ENCODE results near the gene NHLRC1.

NHLRC1 gene

GRCh38 chr6:18135171-18135570, 12.7 kb upstream of the NHLRC1 start:
- Histone ChIP-seq H3K9me2 (ENCODE audit: low read depth, low read length) (no peaks in the 10 kb centered on the region), H2AFZ (ENCODE audit: low read length) (no peak overlapping the region), H3K36me3 (ENCODE audit: insufficient read depth, low read length) (peaks cover 31% of the 10 kb centered on the region), H3K79me2 (ENCODE audit: insufficient read depth, low read length) (no peaks in the 10 kb centered on the region), H4K20me1 (ENCODE audit: insufficient read depth, low read length) (no peaks in the 10 kb centered on the region), H3K4me2 (ENCODE audit: low read length) (no peak overlapping the region), H3K4me1 (ENCODE audit: insufficient read depth, low read length, severe bottlenecking) (no peaks in the 10 kb centered on the region), H3K27me3 (ENCODE audit: insufficient read depth, low read length) (no peaks in the 10 kb centered on the region), H3K9me3 (ENCODE audit: low read length) (no peaks in the 10 kb centered on the region), H3F3A (ENCODE audit: insufficient read depth, low read length) (no peaks in the 10 kb centered on the region), H3K4me3 (ENCODE audit: low read depth, low read length, poor library complexity, severe bottlenecking) (no peak overlapping the region), H3K9ac (ENCODE audit: low read length) (no peak overlapping the region), H3K27ac (ENCODE audit: low read depth, low read length, poor library complexity, severe bottlenecking) (no peak overlapping the region)
- TF ChIP-seq, protein P1, sequence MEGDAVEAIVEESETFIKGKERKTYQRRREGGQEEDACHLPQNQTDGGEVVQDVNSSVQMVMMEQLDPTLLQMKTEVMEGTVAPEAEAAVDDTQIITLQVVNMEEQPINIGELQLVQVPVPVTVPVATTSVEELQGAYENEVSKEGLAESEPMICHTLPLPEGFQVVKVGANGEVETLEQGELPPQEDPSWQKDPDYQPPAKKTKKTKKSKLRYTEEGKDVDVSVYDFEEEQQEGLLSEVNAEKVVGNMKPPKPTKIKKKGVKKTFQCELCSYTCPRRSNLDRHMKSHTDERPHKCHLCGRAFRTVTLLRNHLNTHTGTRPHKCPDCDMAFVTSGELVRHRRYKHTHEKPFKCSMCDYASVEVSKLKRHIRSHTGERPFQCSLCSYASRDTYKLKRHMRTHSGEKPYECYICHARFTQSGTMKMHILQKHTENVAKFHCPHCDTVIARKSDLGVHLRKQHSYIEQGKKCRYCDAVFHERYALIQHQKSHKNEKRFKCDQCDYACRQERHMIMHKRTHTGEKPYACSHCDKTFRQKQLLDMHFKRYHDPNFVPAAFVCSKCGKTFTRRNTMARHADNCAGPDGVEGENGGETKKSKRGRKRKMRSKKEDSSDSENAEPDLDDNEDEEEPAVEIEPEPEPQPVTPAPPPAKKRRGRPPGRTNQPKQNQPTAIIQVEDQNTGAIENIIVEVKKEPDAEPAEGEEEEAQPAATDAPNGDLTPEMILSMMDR (IDR thresholded peaks at IDR 0.05; ENCODE audit: low read length): no peak
- no peak for TF ChIP-seq EZH2 (IDR thresholded peaks at IDR 0.05; ENCODE audit: borderline replicate concordance, low read length)

- no peaks in the 10 kb centered on the region for H3K27me3 ChIP-seq (ENCODE audit: insufficient read depth, low read length)
Observed at GRCh38 chr6:18132346-18132745, 9.9 kb upstream of the NHLRC1 start.

DNA sequence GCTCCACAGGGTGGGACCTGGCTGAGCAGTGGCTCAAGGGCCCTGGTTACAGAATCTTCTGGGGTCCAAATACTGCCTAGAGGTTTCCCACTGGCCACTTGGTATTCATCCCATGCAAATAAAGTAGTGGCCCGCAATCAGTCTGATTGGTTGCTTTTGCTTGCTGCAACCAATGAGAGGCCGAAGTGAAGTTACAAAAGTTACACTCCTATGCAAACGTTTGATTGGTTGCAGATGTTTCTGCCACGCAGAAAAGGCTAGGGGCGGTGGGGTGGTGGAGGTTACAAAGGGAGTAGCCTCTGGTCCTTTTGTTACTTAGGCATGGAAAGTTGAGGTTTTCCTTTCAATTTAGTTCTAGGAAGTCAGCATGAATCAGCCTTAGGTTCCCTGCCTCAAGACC, 3.6 kb upstream of the NHLRC1 start:
- H3K9me3 ChIP-seq (ENCODE audit: low read length): no peaks in the 10 kb centered on the region
- no peak overlapping the region for H3K9ac ChIP-seq (ENCODE audit: low read length)
- no peak overlapping the region for H3K4me2 ChIP-seq (ENCODE audit: low read length)
- H3K4me1 ChIP-seq (ENCODE audit: insufficient read depth, low read length, severe bottlenecking): peaks cover 16% of the 10 kb centered on the region
- no peaks in the 10 kb centered on the region for H3K27me3 ChIP-seq (ENCODE audit: insufficient read depth, low read length)
- no peaks in the 10 kb centered on the region for H4K20me1 ChIP-seq (ENCODE audit: insufficient read depth, low read length)
- H3K36me3 ChIP-seq (ENCODE audit: insufficient read depth, low read length): 0 out of 2 replicates have a peak, but pooled peaks cover 4% of the 10 kb centered on the region
- TF ChIP-seq, protein P1 (IDR thresholded peaks at IDR 0.05; ENCODE audit: low read length): no peak
- no peak for TF ChIP-seq EZH2 (IDR thresholded peaks at IDR 0.05; ENCODE audit: borderline replicate concordance, low read length)
- no peaks in the 10 kb centered on the region for H3K79me2 ChIP-seq (ENCODE audit: insufficient read depth, low read length)
- H2AFZ ChIP-seq (ENCODE audit: low read length): no peak overlapping the region
- H3K4me3 ChIP-seq (ENCODE audit: low read depth, low read length, poor library complexity, severe bottlenecking): no peak overlapping the region
- no peak overlapping the region for H3K27ac ChIP-seq (ENCODE audit: low read depth, low read length, poor library complexity, severe bottlenecking)
- H3K9me2 ChIP-seq (ENCODE audit: low read depth, low read length): no peaks in the 10 kb centered on the region
- H3F3A ChIP-seq (ENCODE audit: insufficient read depth, low read length): no peaks in the 10 kb centered on the region

More at GRCh38 chr6:18132346-18132745, 9.9 kb upstream of the NHLRC1 start:
- Histone ChIP-seq H3K79me2 (ENCODE audit: insufficient read depth, low read length) (no peaks in the 10 kb centered on the region), H3K9me2 (ENCODE audit: low read depth, low read length) (no peaks in the 10 kb centered on the region), H2AFZ (ENCODE audit: low read length) (no peak overlapping the region), H3K9me3 (ENCODE audit: low read length) (no peaks in the 10 kb centered on the region), H3K36me3 (ENCODE audit: insufficient read depth, low read length) (peaks cover 11% of the 10 kb centered on the region; the same call in 1 of the 2 replicates), H3K4me3 (ENCODE audit: low read depth, low read length, poor library complexity, severe bottlenecking) (no peak overlapping the region), H3K4me1 (ENCODE audit: insufficient read depth, low read length, severe bottlenecking) (no peaks in the 10 kb centered on the region), H3K4me2 (ENCODE audit: low read length) (no peak overlapping the region), H3K9ac (ENCODE audit: low read length) (no peak overlapping the region), H4K20me1 (ENCODE audit: insufficient read depth, low read length) (no peaks in the 10 kb centered on the region), H3K27ac (ENCODE audit: low read depth, low read length, poor library complexity, severe bottlenecking) (no peak overlapping the region), H3F3A (ENCODE audit: insufficient read depth, low read length) (no peaks in the 10 kb centered on the region)
- TF ChIP-seq, protein P1 (IDR thresholded peaks at IDR 0.05; ENCODE audit: low read length): no peak

All from OCI-LY1 (cell line).